Daoy (cell line): ENCODE measurements around the gene PRMT2. TPM values are rescaled to one million over a fixed set of nuclear protein-coding genes. Genes with fewer than 3 reads are reported as not detected.
"Not testable (repeated sequence)": the region's sequence is repeated elsewhere in the genome, so short reads cannot be mapped to it uniquely, and the experiment has no call there.

Experiments used
- DNase-seq: peaks from one replicate; pipeline ENCODE4 v3.0.0-alpha.2; 2015; ENCODE audit warnings: low read depth
- total RNA-seq: library from RNA; depleted of rRNA; stranded (reverse); fragments of >200 nt; shearing (Covaris generic); gene quantifications from 2 replicates; pipeline ENCODE4 v1.2.3, GENCODE V29; 2014

PRMT2 gene
- total RNA-seq, 1 experiment from 2014 or later = 73.0 TPM

DNA sequence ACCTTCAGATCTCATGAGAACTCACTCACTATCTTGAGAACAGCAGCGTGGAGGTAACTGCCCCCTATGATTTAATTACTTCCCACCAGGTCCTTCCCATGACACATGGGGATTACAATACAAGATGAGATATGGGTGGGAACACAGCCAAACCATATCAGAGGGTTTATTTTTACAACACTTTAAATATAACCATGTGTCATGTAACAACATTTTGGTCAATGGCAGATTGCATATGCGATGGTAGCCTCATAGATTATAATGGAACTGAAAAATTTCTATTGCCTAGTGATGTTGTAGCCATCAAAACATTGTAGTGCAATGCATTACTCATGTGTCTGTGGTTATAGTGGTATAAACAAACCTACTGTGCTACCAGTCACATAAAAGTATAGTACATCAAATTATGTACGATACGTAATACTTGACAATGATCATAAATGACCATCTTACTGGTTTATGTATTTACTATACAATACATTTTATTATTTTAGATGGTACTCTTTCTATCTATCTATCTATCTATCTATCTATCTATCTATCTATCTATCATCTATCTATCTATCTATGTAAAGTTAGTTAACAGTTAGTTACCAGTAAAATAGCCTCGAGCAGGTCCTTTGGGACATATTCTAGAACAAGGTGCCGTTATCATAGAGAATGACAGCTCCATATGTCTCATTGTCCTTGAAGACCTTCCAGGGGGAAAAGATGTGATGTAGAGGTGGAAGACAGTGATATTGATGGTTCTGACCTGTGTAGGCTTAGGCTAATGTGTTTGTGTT is 18.0 kb upstream of the PRMT2 start:
- DNase-seq = peak; percentile 84

DNA sequence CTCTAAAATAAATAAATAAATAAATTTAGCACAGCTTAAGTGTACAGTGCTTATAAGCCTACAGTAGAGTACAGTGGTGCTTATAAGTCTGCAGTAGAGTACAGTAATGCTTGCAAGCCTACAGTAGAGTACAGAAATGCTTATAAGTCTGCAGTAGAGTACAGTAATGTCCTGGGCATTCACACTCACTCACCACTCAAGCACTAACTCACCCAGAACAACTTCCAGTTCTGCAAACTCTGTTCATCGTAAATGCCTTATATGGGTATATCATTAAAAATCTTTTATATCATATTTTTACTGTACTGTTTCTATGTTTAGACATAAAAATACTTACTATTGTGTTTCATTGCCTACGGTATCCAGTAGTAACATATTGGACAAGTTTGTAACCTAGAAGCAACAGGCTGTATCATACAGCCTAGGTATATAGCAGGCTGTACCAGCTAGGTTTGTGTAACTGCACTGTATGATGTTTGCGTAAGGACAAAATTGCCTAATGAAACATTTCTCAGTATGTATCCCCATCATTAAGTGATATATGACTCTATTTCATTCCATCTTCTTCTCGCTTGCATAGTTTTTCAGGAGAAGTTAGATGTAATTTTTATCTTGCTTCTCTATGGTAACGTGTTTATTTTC is 16.6 kb upstream of the PRMT2 start:
- no peak for DNase-seq

DNA sequence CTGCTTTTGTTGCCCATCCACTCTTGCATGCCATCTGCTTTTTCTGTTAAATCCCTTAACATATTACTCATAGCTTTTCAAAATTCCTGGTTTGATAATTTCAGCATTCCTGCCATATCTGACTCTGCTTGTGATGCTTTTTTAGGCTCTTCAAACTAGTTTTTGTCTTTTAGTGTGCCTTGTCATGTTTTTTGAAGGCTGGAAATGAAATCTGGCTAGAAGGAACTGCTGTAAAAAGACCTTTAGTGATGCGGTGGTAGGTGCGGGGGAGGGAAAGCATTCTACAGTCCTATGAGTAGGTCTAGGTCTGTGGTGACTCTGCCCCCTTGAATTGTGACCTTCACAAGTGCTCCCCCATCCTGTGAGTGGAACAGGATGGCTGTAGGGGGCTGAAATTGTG is 15.6 kb upstream of the PRMT2 start:
- DNase-seq = no peak

DNA sequence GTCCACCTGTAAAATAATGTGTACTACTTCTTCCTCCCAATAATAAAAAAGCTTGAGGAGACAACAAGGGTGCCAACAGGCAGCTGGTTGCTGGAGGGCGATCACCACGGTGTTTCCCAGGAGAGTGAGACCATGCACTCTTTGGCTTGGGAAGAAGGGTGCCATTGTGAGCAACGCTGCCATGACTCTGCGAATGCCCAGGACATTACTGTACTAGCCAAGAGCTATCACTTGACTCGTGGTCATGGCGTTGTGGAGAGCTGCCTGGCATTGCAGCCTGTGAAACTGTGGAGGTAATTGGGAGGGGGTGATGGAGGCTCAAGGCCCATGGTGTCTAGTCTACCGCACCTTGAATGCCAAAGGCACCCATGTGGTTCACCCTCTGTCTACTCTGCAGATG is 14.6 kb upstream of the PRMT2 start:
- no peak for DNase-seq

DNA sequence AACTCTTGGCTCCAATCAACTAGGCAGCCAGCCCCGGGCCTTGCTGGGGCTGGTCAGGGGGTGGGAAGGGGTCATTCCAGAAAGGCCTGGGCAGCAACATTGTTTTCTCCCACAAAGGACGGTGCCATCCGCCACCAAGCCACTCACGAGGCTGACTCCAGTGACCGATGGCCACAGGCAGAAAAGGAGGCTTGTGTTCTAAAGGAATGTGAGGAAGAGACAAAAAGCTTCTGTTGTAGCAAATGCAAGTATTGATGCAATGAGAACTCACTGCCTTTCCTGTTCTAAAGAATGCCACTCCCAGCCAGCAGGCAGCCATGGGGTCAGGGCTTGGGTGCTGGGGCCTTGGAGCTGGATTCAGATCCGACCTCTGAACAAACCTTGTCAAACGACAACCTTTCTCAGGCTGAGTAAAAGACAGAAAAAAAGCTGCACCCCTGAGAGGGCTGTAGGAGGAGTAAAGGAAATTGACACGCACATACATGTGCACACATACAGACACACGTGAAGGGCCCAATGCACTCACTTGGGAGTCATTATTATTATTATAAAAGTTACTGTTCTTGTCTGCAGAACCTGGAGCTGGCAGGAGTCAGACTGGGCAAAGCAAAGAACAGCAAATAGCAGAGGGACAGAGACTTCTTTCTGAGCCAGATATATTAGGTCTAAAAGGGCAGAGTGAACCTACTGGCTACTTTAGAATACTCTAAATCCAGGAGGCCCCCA is 13.9 kb upstream of the PRMT2 start:
- no peak for DNase-seq

DNA sequence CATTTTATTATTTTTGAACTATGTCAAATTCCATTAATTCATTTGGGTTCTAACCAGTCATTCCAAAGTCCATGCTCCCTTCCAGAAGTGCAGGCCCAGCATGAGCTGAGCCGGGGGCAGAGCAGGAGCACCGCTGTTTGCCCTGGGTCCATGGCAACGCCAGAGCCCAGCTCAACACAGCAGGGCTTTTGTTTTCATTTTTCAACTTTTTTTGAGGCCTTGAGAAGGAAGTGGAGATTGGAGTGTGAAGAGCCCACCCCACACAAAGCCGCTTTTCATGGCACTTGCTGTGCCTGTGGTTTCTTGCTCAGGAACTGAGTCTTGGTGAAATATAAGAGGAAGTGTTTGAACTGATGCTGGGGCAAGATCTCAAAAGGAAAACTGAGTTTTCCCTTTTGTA is 13.2 kb upstream of the PRMT2 start:
- DNase-seq = peak; percentile 72

DNA sequence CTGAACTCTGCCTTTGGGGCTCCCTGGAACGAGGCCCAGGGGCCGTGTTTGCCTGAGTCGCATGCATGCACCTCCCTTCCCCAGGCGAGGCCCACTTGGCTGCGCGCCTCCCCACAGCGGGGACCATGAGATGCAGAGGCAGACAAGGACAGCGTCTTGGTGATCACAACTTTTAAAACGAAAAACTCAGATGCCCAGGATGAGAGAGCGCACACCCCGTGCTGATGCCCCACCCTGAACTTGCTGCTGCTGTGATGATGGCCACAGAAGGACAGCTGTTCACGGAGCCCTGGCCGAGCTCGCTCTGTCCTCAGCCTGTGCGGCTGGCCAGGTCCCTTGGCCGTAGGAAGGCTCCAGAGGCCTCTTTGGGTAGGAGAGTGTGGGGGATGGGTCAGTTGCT is 11.4 kb upstream of the PRMT2 start:
- DNase-seq = no peak

DNA sequence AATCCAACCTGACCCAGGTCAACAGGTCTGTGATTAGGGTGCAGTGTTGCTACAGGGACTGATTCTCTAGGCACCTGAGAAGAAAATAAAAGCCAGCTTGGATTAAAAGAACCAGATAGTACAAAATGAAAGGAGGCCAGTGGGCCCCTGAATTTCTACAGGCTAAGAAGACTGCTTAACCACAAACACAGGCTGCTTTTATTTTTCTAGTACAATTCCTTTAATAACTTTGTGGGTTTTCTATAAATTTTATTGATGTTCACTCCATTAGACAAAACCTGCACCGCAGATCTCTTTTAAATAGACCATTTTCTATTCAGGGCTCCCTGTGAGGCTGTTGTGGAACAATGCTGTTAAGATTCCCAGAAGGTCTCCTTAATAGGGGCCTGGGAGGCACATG is 9.7 kb upstream of the PRMT2 start:
- DNase-seq = no peak

DNA sequence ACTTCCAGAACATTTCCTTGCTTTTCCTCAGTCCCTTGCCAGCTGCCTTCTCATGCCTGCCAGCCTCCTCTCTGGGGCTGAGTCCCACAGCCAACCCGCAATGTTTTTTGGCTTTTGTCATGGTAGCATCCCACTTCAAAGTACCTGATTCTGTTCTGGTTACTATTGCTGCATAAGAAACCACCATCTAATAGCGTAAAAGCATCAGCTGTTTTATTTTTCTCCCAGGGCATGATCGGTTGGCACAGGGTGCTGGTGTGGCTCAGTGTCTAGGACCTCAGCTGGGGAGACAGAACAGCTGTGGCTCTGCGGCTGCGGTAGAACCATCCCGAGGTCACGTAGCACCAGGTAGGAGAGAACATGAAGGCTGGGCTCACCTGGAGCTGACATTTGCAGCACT is 8.9 kb upstream of the PRMT2 start:
- no peak for DNase-seq

DNA sequence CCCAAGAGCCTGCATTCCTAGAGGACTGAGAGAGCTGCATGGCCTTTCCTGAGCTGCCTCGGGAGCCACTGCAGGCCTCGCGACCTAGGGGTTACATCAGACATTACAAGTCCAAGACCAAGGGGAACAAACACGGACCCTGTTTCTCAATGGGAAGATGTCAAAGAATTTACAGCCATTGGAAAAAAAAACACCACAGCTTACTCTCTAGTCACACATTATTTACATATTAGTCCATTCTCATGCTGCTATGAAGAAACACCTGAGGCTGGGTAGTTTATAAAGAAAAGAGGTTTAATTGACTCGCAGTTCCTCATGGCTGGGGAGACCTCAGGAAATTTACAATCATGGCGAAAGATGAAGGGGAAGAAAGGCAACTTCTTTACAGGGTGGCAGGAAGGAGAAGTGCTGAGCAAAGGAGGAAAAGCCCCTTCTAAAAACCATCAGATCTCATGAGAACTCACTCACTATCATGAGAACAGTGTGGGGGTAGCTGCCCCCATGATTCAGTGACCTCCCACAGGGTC is 8.4 kb upstream of the PRMT2 start:
- DNase-seq = no peak

DNA sequence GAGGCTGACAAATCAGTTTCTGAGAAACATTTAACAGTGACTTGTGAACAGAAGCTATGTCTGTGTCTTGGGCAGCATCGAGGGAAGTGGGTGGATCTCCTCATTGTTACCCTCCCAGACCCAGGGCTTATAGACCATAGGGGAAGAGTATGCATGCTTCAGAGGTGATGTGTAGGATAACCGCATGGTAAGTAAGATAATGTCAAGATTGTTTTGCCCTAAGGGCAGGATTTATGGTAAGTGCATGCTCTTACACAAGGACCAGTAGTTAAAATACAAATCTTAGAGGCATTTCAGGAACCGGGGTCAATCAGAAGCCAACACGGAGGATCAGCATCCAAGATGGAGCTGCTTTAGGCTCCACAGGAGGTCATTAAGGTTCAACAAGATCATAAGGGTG is 7.7 kb upstream of the PRMT2 start:
- no peak for DNase-seq

DNA sequence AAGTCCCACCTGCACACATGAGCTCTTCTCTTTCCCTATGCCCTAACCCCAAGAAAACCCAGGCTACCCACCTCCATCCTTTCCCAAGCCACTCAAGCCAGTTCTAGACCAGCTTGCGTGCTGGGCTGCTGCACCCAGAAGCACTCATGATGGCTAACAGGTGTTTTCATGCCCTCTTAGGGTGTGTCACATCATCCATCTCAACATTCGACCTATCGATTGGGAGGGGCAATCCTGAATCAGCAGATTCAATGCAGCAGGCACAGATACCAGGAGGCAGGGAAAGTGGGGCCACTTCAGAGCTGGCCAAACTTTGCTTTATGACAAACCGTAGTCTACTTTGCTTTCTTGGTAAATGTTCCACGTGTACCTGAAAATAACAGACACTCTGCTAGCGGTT is 6.6 kb upstream of the PRMT2 start:
- DNase-seq = no peak

DNA sequence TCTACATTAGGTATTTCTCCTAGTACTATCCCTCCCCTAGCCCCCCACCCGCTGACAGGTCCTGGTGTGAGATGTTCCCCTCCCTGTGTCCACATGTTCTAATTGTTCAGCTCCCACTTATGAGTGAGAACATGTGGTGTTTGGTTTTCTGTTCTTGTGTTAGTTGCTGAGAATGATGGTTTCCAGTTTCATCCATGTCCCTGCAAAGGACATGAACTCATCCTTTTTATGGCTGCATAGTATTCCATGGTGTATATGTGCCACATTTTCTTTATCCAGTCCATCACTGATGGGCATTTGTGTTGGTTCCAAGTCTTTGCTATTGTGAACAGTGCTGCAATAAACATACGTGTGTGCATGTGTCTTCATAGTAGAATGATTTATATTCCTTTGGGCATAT is 4.6 kb upstream of the PRMT2 start:
- DNase-seq = not testable (repeated sequence)

DNA sequence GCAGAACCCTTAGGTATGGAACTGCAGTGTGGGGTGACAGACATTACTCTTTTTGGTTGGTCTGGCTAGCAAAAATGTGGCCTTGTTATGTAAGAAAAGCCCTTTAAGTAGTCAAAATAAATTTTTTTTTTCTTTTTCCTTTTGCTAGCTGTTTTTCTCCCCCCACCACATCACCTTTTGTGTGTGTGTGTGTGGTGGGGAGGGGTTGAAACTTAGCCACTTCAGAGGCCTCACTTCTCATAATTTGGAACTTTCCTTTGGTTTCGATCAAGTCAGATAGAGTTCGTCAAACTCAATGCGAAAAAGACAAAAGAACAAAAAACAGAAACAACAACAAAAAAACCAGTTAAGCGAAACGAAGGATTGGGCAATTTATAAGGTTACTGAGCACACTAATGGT is 1.9 kb upstream of the PRMT2 start:
- no peak for DNase-seq

DNA sequence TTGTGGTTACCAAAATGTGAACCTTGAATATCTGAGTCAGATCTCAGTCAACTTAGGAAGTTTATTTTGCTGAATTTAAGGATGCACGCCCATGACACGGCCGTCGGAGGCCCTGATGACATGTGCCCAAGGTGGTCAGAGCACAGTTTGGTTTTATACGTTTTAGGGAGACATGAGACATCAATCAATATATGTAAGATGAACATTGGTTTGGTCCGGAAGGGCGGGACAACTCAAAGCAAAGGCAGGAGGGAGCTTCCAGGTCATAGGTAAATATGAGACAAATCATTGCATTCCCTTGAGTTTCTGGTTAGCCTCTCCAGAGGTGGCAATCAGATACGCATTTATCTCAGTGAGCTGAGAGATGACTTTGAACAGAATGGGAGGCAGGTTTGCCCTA is 1.0 kb upstream of the PRMT2 start:
- no peak for DNase-seq

DNA sequence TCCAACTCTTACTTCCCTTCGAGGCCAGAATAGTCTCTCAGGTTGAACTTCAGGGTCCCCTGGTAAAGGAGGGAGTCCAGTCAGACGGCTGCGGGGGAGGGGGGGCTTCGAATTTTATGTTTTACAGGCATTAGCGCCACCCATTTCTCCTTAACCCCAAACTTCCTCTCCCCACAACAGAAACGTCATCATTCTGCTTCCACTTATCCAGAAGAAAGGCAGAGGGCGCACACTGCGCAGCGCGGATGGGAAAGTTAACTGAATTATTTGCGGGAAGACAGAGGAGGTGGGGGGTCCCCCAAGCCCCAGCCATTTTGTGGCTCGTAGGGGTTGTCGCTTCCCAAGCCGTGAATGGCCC is 529 bp upstream of the PRMT2 start:
- peak; percentile 83 for DNase-seq

DNA sequence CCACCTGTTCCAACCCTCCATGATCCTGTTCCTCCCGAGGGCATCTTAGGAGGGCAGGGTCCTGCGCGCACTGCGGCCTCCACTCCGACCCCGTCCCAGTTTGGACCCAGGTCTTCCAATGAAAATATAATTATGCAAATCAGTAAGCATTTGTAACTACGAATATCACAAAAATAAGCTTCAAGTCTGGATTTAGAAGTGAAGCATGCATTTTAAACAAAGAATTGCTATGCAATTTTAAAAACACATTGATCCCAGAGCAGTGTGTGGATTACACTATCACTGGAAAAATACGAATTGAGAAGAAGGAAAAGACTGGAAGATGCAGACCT is 673 bp downstream of the PRMT2 start:
- DNase-seq = no peak

DNA sequence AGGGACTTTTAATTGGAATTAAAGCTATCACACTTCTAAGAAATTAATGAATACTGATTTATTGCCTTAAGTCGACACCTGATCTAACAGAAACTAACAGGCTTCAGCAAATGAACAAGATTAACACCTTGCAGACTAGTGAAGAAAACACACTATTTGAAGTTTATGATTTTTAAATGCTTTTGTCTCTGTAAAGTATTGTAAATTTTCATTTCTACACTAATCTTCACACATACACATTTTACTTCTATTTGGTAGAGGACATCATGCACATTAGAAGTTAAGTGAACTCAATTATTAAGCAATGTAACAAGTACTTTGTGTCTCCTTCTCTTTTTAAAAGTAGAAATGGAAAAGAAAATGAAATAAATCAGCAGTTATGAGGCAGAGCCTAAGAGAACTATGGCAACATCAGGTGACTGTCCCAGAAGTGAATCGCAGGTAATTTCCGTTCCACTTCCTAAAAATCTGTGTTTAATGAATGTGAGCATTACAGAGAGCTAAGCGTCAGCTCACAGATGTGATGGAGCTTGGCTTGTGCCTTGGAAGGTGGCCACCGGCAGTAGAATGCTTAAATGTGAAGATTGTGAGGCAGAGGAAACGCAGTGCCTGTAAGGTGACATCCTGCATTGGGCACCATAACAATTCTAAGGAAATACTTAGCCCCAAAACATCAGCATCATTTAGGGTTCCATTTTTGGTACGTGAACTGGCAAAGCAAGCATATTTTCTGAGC is 1.2 kb downstream of the PRMT2 start:
- no peak for DNase-seq

DNA sequence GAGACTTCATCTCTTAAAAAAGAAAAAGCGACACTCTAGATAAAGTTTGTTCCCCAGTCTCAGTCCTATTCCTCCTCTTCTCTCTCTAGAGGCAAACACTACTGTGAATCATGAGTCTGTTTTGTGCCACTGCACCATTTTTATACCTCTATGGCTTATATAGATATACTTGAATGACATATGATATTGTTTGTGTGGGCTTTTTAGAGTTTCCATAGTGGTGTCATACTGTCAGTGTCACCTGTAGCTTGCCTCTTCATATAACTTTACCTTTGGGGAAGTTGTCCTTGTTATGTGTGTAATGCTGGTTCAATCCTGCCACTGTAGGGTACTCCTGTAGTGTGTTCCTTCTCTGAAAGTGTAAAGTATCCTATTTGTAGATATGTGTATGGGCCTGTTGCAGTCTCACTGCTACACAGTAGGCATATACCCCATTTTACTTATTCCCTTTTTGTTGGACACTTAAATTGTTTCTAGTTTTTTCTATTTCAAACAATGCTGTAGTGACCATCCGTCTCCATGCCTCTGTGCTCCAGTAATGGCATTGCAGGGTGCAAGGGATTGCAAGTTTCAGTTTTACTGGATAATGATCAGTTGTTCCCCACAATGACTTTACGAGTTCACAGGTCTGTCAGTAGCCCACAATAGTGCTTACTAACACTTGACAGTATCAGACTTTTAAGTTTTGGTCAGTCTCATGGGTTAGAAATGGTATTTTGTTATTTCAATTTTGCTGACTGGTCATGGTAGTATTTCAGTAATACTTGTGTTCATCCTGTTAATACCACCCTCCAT is 2.7 kb downstream of the PRMT2 start:
- no peak for DNase-seq

DNA sequence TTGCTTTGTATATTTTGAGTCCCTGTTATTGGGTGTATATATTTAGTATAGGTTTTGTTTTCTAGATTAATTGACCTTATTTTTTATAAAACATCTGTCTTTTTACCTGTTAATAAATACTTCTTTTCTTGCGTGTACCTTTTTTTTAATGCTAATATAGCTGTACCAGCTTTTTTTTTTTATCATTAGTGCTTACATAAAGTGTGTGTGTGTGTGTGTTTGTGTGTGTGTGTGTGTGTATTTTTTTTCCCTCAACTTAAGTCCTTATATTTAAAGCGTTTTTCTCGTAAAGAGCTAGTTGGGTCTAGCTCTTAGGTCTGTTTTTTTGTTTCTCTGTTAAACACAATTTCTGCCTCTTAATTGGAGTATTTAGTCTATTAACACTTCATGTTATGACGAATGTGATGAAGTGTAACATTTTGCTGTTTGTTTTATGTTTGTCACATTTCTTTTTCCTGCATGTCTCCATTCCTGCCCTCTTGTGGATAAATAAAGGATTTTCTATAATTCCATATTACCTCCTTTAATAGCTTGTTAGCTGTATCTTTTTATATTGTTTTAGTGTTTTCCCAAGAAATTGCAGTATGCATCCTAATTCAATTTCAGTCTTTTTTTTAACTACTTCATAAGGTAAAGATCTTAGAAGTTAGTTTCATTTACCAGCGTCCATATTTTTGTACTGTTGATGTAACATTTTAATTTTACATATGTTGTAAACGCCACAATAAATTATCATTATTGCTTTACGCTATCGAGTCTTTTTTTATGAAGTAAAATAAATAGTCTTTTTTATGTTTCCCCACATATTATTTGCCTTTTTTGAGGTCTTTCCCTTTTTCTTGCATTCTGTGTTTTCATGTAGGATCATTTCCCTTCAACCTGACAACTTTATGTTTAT is 4.3 kb downstream of the PRMT2 start:
- no peak for DNase-seq
